ENCODE measurements around the gene OBP2A.

- no peak for TF ChIP-seq CTCF (IDR thresholded peaks at IDR 0.05; ENCODE audit: insufficient read depth, low read depth, low read length)
- TF ChIP-seq EZH2 (IDR thresholded peaks at IDR 0.05; ENCODE audit: insufficient read depth, low read length): no peak
Measured at GRCh38 chr9:135565141-135565628, 19.3 kb downstream of the OBP2A start.
